ENCODE data around the gene DIRAS2.

DIRAS2 gene

GRCh38 chr9:90600029-90600428 is 42.6 kb downstream of the DIRAS2 start:
- TF ChIP-seq, protein P1, sequence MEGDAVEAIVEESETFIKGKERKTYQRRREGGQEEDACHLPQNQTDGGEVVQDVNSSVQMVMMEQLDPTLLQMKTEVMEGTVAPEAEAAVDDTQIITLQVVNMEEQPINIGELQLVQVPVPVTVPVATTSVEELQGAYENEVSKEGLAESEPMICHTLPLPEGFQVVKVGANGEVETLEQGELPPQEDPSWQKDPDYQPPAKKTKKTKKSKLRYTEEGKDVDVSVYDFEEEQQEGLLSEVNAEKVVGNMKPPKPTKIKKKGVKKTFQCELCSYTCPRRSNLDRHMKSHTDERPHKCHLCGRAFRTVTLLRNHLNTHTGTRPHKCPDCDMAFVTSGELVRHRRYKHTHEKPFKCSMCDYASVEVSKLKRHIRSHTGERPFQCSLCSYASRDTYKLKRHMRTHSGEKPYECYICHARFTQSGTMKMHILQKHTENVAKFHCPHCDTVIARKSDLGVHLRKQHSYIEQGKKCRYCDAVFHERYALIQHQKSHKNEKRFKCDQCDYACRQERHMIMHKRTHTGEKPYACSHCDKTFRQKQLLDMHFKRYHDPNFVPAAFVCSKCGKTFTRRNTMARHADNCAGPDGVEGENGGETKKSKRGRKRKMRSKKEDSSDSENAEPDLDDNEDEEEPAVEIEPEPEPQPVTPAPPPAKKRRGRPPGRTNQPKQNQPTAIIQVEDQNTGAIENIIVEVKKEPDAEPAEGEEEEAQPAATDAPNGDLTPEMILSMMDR (IDR thresholded peaks at IDR 0.05; ENCODE audit: low read depth, low read length), result no peak
- in situ Hi-C loops (cut with HindIII; ENCODE audit: low sequenced_read_pairs), result no loop called here
- DNase-seq (ENCODE audit: low read depth, low spot score), result no peak
- H3K4me3 ChIP-seq (ENCODE audit: low read depth, low read length), result no peak overlapping the region

GRCh38 chr9:90598191-90598590 is 44.4 kb downstream of the DIRAS2 start:
- DNase-seq (ENCODE audit: low read depth, low spot score), result no peak
- no peak overlapping the region for H3K4me3 ChIP-seq (ENCODE audit: low read depth, low read length)
- TF ChIP-seq, protein P1 (IDR thresholded peaks at IDR 0.05; ENCODE audit: low read depth, low read length), result no peak
- in situ Hi-C loops (cut with HindIII; ENCODE audit: low sequenced_read_pairs), result no loop called here

DNA sequence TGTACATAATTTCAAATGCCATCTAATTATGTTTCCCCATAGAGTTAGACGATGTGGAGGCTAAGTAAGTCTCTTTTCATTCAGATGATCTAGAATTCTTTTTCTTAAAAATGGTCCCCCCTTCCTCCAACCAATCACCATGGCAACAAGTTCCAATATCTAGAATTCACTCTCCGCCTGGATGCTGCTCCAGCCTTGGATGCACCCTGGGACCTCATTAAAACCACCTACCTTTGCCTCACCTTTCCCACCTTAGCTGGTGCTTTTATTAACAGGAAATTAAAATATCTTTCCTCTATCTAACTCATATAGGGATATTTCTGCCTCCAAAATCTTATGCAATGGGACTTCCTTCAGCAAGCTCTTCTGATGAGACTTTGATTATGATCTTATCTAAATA is 49.0 kb downstream of the DIRAS2 start:
- TF ChIP-seq, protein P1 (IDR thresholded peaks at IDR 0.05; ENCODE audit: low read depth, low read length), result no peak
- DNase-seq (ENCODE audit: low read depth, low spot score), result no peak
- no peak overlapping the region for H3K4me3 ChIP-seq (ENCODE audit: low read depth, low read length)
- in situ Hi-C loops (cut with HindIII; ENCODE audit: low sequenced_read_pairs), result no loop called here

- no peak for DNase-seq (ENCODE audit: low read depth, low spot score)
- no peak overlapping the region for H3K4me3 ChIP-seq (ENCODE audit: low read depth, low read length)
- TF ChIP-seq, protein P1 (IDR thresholded peaks at IDR 0.05; ENCODE audit: low read depth, low read length), result no peak
- in situ Hi-C loops (cut with HindIII; ENCODE audit: low sequenced_read_pairs), result no loop called here
Measured at GRCh38 chr9:90580576-90580975, 62.0 kb downstream of the DIRAS2 start.

GRCh38 chr9:90579181-90579580 is 63.4 kb downstream of the DIRAS2 start:
- H3K4me3 ChIP-seq (ENCODE audit: low read depth, low read length), result no peak overlapping the region
- TF ChIP-seq, protein P1 (IDR thresholded peaks at IDR 0.05; ENCODE audit: low read depth, low read length), result no peak
- no peak for DNase-seq (ENCODE audit: low read depth, low spot score)
- in situ Hi-C loops (cut with HindIII; ENCODE audit: low sequenced_read_pairs), result no loop called here

DNA sequence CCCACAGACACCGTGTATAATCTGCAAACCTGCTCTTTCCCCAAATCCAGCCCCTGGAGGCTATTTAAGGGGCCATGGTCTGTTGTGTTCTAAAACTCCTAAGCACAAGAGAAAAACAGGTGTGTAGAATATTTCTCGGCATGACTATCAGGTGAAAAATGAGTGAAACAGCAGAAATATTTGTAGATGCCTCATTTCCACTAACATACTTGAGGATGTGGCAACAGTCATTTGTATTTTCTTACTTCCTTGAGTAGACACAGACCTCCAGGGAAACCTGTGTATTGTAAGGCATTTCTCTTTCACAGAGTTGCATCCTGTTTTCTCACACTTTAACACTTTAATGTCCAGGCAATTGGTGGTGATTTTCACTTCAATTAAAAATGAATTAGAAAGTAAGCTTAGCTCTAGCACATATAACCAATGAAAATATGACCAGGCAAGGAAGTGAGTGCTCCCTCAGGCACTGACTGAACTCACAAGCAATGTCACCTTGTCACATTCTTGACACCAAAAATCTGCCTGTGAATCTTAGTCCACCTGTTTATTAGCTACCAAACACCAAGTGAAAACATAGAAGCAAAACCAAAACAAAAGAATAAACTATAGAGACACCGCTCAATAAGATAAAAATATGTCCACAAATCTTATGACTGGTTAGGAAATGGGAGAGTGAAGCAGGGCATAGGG is 64.4 kb downstream of the DIRAS2 start:
- no peak for DNase-seq (ENCODE audit: low read depth, low spot score)
- TF ChIP-seq, protein P1 (IDR thresholded peaks at IDR 0.05; ENCODE audit: low read depth, low read length), result no peak
- in situ Hi-C loops (cut with HindIII; ENCODE audit: low sequenced_read_pairs), result no loop called here
- no peak overlapping the region for H3K4me3 ChIP-seq (ENCODE audit: low read depth, low read length)

Measured in astrocyte of the spinal cord (primary cell).